HG03175 (cell line): ENCODE results near the gene ARRB2.
A peak's percentile ranks its signal among the peaks of the same experiment; 100 is the strongest.
"Not testable (repeated sequence)": the region's sequence is repeated elsewhere in the genome, so short reads cannot be mapped to it uniquely, and the experiment has no call there.

Experiments used
- ATAC-seq: cut with Tn5 transposase; IDR thresholded peaks from one replicate; pipeline ENCODE4 v1.9.1; 2021; ENCODE audit warnings: mild to moderate bottlenecking, moderate library complexity; ENCODE audit not compliant: unreplicated experiment

ARRB2 gene

GRCh38 chr17:4699401-4700056 is 10.9 kb upstream of the ARRB2 start:
- not testable (repeated sequence) for ATAC-seq

GRCh38 chr17:4701116-4701515 is 9.3 kb upstream of the ARRB2 start:
- no peak for ATAC-seq

- ATAC-seq, result no peak
Observed at GRCh38 chr17:4703330-4703691, 7.1 kb upstream of the ARRB2 start.

GRCh38 chr17:4704574-4704907 is 5.9 kb upstream of the ARRB2 start:
- not testable (repeated sequence) for ATAC-seq

GRCh38 chr17:4704991-4705390 is 5.4 kb upstream of the ARRB2 start:
- ATAC-seq, result no peak

- no peak for ATAC-seq
Observed at GRCh38 chr17:4706121-4706520, 4.3 kb upstream of the ARRB2 start.

- no peak for ATAC-seq
Observed at GRCh38 chr17:4708436-4708835, 2.0 kb upstream of the ARRB2 start.

GRCh38 chr17:4710693-4711634 is 532 bp downstream of the ARRB2 start:
- peak; percentile 15 for ATAC-seq

GRCh38 chr17:4711661-4712181 is 1.3 kb downstream of the ARRB2 start:
- ATAC-seq, result no peak

- no peak for ATAC-seq
Observed at GRCh38 chr17:4712526-4712925, 2.1 kb downstream of the ARRB2 start.

- ATAC-seq, result not testable (repeated sequence)
Observed at GRCh38 chr17:4714340-4715062, 4.1 kb downstream of the ARRB2 start.

- no peak for ATAC-seq
Observed at GRCh38 chr17:4715063-4715744, 4.8 kb downstream of the ARRB2 start.

- ATAC-seq, result no peak
Observed at GRCh38 chr17:4716081-4716480, 5.6 kb downstream of the ARRB2 start.

GRCh38 chr17:4717791-4718190 is 7.4 kb downstream of the ARRB2 start:
- no peak for ATAC-seq

- no peak for ATAC-seq
Observed at GRCh38 chr17:4718276-4718675, 7.8 kb downstream of the ARRB2 start.

- ATAC-seq, result no peak
Observed at GRCh38 chr17:4719146-4719545, 8.7 kb downstream of the ARRB2 start.

- no peak for ATAC-seq
Observed at GRCh38 chr17:4719684-4720221, 9.3 kb downstream of the ARRB2 start.

GRCh38 chr17:4720787-4721186 is 10.4 kb downstream of the ARRB2 start:
- ATAC-seq, result no peak

- no peak for ATAC-seq
Observed at GRCh38 chr17:4721203-4722135, 11.0 kb downstream of the ARRB2 start.
